Choroid plexus epithelial cell (primary cell): Measurements from ENCODE around the gene MED20.

Source experiments
- DNase-seq: peaks from one replicate; pipeline ENCODE4 v3.0.0-alpha.2; 2010; ENCODE audit warnings: low read depth
- H3K4me3 ChIP-seq: 2 replicates; pipeline ENCODE4 v1.5.1; 2011; ENCODE audit warnings: low read depth, mild to moderate bottlenecking, control low read depth, low read length, moderate library complexity
- TF ChIP-seq, protein P1 (sequence below): conservative IDR thresholded peaks from 2 replicates; pipeline ENCODE4 v1.5.1; 2011; ENCODE audit warnings: low read depth, mild to moderate bottlenecking, control low read depth, inconsistent platforms, low read length, moderate library complexity

MED20 gene

GRCh38 chr6:41887331-41887751 lies 33.6 kb downstream of the MED20 start:
- TF ChIP-seq, protein P1, sequence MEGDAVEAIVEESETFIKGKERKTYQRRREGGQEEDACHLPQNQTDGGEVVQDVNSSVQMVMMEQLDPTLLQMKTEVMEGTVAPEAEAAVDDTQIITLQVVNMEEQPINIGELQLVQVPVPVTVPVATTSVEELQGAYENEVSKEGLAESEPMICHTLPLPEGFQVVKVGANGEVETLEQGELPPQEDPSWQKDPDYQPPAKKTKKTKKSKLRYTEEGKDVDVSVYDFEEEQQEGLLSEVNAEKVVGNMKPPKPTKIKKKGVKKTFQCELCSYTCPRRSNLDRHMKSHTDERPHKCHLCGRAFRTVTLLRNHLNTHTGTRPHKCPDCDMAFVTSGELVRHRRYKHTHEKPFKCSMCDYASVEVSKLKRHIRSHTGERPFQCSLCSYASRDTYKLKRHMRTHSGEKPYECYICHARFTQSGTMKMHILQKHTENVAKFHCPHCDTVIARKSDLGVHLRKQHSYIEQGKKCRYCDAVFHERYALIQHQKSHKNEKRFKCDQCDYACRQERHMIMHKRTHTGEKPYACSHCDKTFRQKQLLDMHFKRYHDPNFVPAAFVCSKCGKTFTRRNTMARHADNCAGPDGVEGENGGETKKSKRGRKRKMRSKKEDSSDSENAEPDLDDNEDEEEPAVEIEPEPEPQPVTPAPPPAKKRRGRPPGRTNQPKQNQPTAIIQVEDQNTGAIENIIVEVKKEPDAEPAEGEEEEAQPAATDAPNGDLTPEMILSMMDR: no peak
- H3K4me3 ChIP-seq: no peak overlapping the region
- no peak for DNase-seq

DNA sequence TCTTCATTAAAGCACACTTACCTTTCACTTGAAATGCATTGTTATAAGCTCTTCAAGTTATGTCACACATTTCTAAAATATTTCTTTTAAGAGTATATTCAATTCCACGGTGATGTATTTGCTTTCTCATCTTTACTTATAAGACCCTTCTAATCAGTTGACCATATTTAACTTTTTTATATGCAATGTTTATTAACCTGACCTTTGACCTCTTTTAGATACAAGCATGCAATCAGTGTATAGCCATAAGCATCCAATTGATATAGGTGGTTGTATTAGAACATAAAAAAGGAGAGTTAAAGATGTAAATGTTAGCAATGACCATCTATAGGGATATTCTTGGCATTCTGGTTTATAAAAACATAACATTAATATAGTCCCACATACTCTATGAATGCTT lies 35.0 kb downstream of the MED20 start:
- no peak for DNase-seq
- H3K4me3 ChIP-seq: no peak overlapping the region
- TF ChIP-seq, protein P1: no peak

DNA sequence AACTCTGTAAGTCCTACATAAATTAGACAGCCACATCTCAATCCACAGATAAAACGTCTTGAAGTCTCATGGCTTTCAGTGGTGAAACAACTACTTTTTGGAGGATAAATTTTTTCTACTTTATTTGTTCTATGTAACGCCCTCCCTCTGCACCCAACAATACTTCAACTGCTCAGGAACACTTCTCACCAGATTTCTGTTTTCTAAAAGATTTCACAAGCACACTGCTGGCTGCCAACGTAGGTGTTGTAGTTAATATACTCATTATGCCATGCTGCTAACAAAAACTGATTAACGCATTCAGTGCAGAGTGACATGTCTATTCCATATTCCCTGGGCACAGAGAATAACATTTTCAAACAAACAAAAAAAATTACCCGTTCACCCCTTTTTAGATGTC lies 36.0 kb downstream of the MED20 start:
- no peak for DNase-seq
- H3K4me3 ChIP-seq: no peak overlapping the region
- TF ChIP-seq, protein P1: no peak

DNA sequence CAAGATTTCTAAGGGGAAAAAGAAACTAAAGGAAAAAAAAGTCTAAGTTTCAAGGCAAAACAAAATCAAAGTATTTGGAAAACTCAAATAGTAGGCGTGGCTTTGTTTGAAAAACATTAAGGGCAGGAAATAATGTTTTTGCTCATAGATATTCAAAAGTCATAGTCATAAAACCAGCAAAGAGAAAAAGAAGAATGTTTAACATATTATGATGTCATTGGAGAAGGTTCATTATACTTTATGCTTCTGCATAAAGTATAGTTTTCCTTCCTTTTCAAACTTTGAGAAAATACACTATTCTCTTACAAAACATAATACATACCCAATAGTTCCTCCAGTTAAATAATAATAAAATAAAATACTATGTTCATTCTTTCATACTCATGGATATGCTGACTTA lies 39.4 kb downstream of the MED20 start:
- TF ChIP-seq, protein P1: no peak
- H3K4me3 ChIP-seq: no peak overlapping the region
- no peak for DNase-seq

- peak; percentile 56 for DNase-seq
- TF ChIP-seq, protein P1: no peak
- no peak overlapping the region for H3K4me3 ChIP-seq
Measured at GRCh38 chr6:41878961-41879405, 42.0 kb downstream of the MED20 start.

DNA sequence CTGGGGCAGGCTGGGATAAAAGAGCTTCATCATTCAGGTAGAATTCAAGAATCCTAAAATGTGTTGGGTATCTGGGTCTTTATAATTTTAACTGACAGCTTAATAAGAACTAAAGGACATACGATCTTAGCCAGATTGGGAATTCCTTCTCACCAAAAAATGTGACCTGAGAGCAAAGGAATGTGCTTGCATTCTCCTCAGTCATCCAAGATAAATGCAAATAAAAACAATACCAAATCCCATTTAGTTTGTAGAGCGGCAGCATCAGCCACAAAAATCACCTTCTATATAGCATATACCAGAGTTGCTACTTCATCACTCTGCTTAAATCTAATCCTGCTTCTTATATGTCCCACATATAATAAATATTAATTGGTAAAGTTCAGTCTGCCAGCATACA lies 42.7 kb downstream of the MED20 start:
- DNase-seq: peak; percentile 77
- TF ChIP-seq, protein P1: no peak
- no peak overlapping the region for H3K4me3 ChIP-seq

DNA sequence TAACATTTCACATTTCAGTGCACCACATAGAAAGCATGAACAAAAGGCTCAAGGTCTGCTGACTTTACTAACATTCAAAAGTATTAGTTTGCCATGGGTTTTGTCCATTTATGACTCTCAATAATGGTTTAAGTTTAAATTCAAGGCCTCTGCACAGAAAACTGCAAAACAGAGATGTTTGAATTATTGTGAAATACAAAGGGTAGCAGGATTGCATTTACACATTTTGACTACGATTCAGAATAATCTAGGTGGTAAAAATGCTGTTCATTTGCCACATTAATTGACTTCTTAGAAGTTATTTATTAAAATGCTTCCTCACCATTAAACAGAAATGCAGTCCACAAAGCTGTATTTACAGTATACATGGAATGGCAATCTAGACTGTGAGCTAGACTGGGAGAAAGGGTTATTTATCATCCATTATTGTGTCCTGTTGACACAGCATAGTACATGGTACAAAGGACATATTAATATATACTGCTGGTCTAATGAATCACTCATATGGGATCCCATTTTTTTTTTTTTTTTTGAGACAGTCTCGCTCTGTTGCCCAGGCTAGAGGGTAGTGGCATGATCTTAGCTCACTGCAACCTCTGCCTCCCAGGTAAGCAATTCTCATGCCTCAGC lies 43.8 kb downstream of the MED20 start:
- H3K4me3 ChIP-seq: no peak overlapping the region
- no peak for DNase-seq
- TF ChIP-seq, protein P1: no peak
